ENCODE results near the gene C5orf63. TPM values are rescaled to one million over a fixed set of nuclear protein-coding genes. Genes with fewer than 3 reads are reported as not detected.

C5orf63 gene
- total and polyA plus RNA-seq, 2 of the 8 experiments (the other 6 are each of a cell fraction or from before 2014, with no cell fraction given), result 0.67 to 0.71 TPM

DNA sequence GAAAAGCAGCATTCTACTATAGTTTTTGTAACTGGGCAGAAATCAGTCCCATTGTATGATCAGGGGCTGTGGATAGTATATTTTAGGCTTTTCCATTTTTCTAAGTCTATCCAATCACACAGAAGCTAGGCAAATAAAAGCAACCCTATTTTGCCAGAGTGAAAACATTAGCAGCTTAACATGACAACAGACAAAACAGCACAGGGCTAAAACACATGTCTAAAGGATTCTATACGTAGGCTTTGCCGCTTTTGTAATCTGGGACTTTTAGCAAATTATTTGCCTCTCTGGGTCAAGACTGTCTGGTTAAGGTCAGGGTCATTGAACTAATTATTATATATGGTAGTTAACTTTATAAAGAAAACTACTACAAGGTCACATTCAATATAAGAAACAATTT, 47.1 kb downstream of the C5orf63 start (continued):
- TF ChIP-seq, protein P1, sequence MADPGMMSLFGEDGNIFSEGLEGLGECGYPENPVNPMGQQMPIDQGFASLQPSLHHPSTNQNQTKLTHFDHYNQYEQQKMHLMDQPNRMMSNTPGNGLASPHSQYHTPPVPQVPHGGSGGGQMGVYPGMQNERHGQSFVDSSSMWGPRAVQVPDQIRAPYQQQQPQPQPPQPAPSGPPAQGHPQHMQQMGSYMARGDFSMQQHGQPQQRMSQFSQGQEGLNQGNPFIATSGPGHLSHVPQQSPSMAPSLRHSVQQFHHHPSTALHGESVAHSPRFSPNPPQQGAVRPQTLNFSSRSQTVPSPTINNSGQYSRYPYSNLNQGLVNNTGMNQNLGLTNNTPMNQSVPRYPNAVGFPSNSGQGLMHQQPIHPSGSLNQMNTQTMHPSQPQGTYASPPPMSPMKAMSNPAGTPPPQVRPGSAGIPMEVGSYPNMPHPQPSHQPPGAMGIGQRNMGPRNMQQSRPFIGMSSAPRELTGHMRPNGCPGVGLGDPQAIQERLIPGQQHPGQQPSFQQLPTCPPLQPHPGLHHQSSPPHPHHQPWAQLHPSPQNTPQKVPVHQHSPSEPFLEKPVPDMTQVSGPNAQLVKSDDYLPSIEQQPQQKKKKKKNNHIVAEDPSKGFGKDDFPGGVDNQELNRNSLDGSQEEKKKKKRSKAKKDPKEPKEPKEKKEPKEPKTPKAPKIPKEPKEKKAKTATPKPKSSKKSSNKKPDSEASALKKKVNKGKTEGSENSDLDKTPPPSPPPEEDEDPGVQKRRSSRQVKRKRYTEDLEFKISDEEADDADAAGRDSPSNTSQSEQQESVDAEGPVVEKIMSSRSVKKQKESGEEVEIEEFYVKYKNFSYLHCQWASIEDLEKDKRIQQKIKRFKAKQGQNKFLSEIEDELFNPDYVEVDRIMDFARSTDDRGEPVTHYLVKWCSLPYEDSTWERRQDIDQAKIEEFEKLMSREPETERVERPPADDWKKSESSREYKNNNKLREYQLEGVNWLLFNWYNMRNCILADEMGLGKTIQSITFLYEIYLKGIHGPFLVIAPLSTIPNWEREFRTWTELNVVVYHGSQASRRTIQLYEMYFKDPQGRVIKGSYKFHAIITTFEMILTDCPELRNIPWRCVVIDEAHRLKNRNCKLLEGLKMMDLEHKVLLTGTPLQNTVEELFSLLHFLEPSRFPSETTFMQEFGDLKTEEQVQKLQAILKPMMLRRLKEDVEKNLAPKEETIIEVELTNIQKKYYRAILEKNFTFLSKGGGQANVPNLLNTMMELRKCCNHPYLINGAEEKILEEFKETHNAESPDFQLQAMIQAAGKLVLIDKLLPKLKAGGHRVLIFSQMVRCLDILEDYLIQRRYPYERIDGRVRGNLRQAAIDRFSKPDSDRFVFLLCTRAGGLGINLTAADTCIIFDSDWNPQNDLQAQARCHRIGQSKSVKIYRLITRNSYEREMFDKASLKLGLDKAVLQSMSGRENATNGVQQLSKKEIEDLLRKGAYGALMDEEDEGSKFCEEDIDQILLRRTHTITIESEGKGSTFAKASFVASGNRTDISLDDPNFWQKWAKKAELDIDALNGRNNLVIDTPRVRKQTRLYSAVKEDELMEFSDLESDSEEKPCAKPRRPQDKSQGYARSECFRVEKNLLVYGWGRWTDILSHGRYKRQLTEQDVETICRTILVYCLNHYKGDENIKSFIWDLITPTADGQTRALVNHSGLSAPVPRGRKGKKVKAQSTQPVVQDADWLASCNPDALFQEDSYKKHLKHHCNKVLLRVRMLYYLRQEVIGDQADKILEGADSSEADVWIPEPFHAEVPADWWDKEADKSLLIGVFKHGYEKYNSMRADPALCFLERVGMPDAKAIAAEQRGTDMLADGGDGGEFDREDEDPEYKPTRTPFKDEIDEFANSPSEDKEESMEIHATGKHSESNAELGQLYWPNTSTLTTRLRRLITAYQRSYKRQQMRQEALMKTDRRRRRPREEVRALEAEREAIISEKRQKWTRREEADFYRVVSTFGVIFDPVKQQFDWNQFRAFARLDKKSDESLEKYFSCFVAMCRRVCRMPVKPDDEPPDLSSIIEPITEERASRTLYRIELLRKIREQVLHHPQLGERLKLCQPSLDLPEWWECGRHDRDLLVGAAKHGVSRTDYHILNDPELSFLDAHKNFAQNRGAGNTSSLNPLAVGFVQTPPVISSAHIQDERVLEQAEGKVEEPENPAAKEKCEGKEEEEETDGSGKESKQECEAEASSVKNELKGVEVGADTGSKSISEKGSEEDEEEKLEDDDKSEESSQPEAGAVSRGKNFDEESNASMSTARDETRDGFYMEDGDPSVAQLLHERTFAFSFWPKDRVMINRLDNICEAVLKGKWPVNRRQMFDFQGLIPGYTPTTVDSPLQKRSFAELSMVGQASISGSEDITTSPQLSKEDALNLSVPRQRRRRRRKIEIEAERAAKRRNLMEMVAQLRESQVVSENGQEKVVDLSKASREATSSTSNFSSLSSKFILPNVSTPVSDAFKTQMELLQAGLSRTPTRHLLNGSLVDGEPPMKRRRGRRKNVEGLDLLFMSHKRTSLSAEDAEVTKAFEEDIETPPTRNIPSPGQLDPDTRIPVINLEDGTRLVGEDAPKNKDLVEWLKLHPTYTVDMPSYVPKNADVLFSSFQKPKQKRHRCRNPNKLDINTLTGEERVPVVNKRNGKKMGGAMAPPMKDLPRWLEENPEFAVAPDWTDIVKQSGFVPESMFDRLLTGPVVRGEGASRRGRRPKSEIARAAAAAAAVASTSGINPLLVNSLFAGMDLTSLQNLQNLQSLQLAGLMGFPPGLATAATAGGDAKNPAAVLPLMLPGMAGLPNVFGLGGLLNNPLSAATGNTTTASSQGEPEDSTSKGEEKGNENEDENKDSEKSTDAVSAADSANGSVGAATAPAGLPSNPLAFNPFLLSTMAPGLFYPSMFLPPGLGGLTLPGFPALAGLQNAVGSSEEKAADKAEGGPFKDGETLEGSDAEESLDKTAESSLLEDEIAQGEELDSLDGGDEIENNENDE (IDR thresholded peaks at IDR 0.05; ENCODE audit: insufficient replicate concordance, low read length), result no peak
- TF ChIP-seq ASH2L (IDR thresholded peaks at IDR 0.05; ENCODE audit: low read length), result no peak
- TF ChIP-seq RBBP5 (IDR thresholded peaks at IDR 0.05; ENCODE audit: borderline replicate concordance, low read depth, low read length), result no peak
- TF ChIP-seq NRF1 (IDR thresholded peaks at IDR 0.05; ENCODE audit: low read depth, low read length), result no peak
- TF ChIP-seq SAP30 (IDR thresholded peaks at IDR 0.05; ENCODE audit: insufficient read depth, insufficient replicate concordance, low read length), result no peak
- no peak for TF ChIP-seq EZH2 (IDR thresholded peaks at IDR 0.05; ENCODE audit: low read depth, low read length, severe bottlenecking)

Measured in H1 (cell line).